ENCODE data around the gene CMSS1. TPM values are rescaled to one million over a fixed set of nuclear protein-coding genes. Genes with fewer than 3 reads are reported as not detected.

The CMSS1 gene
- total and polyA plus RNA-seq, 2 of the 13 experiments (the other 11 are each of a cell fraction or from before 2014, with no cell fraction given) = 6.4 to 48.7 TPM

DNA sequence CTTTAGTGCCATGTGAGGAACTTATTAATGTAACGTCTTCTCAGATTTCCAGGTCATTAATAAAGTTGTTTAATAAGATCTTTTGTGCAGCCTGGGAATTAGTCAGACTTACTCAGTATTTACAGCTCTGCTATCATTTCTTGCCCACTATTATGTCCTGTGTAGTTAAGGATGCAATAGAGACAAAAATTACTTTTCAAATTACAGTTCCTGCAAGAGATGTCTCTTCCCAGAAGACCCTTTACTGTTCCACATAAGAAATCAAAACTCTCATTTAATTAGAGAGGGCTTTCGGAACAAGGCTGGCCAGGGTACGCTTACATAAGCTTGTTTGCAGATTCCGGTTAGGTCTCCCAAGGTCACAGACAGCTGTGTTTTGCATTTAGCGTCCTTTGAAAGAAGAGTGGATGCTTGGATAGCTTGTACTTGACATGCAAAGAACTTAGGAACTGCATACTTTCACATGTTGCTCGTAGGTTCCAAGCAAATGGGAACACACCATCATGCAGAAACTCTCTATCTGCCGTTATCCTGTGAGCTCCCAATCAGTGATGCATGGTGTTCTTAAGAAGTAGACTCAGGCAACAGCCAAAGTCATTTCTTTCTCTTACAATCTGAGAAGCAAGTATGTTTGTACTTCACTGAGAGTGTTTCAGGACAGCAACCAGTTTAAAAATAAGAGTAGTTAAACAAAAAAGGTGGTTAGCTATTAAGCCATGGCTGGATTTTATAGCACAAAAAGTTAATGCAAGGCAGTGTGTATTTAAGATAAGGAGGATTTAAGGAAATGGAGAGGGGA lies 259.3 kb downstream of the CMSS1 start (continued):
- TF ChIP-seq, protein P1, sequence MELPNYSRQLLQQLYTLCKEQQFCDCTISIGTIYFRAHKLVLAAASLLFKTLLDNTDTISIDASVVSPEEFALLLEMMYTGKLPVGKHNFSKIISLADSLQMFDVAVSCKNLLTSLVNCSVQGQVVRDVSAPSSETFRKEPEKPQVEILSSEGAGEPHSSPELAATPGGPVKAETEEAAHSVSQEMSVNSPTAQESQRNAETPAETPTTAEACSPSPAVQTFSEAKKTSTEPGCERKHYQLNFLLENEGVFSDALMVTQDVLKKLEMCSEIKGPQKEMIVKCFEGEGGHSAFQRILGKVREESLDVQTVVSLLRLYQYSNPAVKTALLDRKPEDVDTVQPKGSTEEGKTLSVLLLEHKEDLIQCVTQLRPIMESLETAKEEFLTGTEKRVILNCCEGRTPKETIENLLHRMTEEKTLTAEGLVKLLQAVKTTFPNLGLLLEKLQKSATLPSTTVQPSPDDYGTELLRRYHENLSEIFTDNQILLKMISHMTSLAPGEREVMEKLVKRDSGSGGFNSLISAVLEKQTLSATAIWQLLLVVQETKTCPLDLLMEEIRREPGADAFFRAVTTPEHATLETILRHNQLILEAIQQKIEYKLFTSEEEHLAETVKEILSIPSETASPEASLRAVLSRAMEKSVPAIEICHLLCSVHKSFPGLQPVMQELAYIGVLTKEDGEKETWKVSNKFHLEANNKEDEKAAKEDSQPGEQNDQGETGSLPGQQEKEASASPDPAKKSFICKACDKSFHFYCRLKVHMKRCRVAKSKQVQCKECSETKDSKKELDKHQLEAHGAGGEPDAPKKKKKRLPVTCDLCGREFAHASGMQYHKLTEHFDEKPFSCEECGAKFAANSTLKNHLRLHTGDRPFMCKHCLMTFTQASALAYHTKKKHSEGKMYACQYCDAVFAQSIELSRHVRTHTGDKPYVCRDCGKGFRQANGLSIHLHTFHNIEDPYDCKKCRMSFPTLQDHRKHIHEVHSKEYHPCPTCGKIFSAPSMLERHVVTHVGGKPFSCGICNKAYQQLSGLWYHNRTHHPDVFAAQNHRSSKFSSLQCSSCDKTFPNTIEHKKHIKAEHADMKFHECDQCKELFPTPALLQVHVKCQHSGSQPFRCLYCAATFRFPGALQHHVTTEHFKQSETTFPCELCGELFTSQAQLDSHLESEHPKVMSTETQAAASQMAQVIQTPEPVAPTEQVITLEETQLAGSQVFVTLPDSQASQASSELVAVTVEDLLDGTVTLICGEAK (IDR thresholded peaks at IDR 0.05) = no peak
- TF ChIP-seq, protein P1 (CRISPR knock-in tag; IDR thresholded peaks at IDR 0.05) = no peak
- TF ChIP-seq SUZ12 (IDR thresholded peaks at IDR 0.05; ENCODE audit: low read depth, low read length) (no peak), CSRNP2 (CRISPR knock-in tag; conservative IDR thresholded peaks at IDR 0.05; ENCODE audit: low read depth) (no peak), ZNF496 (CRISPR knock-in tag; IDR thresholded peaks at IDR 0.05; ENCODE audit: insufficient replicate concordance) (no peak), FOXK1 (CRISPR knock-in tag; IDR thresholded peaks at IDR 0.05; ENCODE audit: borderline replicate concordance, low read depth) (peak; percentile 88; the same call in 1 of the 2 replicates), ARID3A (IDR thresholded peaks at IDR 0.05; ENCODE audit: low read depth, low read length) (peak; percentile 70; the same call in 1 of the 2 replicates), TCF7 (IDR thresholded peaks at IDR 0.05; ENCODE audit: low read depth) (peak; percentile 87), PAF1 (CRISPR knock-in tag; IDR thresholded peaks at IDR 0.05) (no peak), RNF2 (conservative IDR thresholded peaks at IDR 0.05; ENCODE audit: low read depth) (no peak)
- TF ChIP-seq, protein P2, sequence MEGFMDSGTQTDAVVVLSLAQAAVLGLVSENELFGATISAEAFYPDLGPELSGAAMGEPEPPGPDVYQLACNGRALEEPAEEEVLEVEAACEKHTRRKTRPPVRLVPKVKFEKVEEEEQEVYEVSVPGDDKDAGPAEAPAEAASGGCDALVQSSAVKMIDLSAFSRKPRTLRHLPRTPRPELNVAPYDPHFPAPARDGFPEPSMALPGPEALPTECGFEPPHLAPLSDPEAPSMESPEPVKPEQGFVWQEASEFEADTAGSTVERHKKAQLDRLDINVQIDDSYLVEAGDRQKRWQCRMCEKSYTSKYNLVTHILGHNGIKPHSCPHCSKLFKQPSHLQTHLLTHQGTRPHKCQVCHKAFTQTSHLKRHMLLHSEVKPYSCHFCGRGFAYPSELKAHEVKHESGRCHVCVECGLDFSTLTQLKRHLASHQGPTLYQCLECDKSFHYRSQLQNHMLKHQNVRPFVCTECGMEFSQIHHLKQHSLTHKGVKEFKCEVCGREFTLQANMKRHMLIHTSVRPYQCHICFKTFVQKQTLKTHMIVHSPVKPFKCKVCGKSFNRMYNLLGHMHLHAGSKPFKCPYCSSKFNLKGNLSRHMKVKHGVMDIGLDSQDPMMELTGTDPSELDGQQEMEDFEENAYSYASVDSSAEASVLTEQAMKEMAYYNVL (CRISPR knock-in tag; IDR thresholded peaks at IDR 0.05; ENCODE audit: borderline replicate concordance) = peak; percentile 94
- TF ChIP-seq, protein P3, sequence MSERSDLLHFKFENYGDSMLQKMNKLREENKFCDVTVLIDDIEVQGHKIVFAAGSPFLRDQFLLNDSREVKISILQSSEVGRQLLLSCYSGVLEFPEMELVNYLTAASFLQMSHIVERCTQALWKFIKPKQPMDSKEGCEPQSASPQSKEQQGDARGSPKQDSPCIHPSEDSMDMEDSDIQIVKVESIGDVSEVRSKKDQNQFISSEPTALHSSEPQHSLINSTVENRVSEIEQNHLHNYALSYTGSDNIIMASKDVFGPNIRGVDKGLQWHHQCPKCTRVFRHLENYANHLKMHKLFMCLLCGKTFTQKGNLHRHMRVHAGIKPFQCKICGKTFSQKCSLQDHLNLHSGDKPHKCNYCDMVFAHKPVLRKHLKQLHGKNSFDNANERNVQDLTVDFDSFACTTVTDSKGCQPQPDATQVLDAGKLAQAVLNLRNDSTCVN (CRISPR knock-in tag; IDR thresholded peaks at IDR 0.05; ENCODE audit: borderline replicate concordance) = peak; percentile 78; the same call in 1 of the 2 replicates

Measured in HepG2 (cell line).